SK-N-DZ (cell line): ENCODE results near the gene SUPT5H.

ENCODE experiments used
- DNase-seq: peaks from one replicate; pipeline ENCODE4 v3.0.0-alpha.2; 2015; ENCODE audit warnings: low spot score

SUPT5H gene

DNA sequence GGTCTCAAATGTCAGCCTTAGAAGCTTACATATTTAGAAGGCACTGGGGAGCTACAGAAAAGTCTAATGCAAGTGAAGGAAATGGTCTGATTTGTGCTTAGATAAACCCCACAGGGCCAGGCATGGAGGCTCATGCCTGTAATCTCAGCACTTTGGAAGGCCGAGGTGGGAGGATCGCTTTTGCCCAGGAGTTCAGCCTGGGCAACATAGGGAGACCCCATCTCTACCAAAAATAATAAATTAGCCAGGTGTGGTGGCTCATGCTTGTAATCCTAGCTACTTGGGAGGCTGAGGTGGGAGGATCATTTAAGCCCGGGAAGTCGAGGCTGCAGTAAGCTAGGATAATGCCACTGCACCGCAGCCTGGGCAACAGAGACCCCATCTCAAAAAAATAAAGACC, 50.7 kb downstream of the SUPT5H start:
- no peak for DNase-seq

DNA sequence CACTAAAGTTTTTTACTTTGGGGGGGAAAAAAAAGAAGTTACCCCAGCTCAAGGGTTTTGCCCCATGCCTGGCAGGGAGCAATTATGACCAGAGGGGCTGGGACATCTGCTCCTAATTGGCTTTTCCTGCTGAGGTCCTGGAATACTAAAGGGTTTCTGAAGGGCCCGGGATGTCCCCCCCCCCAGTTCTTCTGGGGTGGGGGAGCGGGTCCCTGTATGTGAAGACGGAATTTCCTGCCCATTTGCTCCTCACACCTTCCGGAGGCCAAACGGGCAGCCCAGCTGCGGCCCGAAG, 52.3 kb downstream of the SUPT5H start:
- no peak for DNase-seq

DNA sequence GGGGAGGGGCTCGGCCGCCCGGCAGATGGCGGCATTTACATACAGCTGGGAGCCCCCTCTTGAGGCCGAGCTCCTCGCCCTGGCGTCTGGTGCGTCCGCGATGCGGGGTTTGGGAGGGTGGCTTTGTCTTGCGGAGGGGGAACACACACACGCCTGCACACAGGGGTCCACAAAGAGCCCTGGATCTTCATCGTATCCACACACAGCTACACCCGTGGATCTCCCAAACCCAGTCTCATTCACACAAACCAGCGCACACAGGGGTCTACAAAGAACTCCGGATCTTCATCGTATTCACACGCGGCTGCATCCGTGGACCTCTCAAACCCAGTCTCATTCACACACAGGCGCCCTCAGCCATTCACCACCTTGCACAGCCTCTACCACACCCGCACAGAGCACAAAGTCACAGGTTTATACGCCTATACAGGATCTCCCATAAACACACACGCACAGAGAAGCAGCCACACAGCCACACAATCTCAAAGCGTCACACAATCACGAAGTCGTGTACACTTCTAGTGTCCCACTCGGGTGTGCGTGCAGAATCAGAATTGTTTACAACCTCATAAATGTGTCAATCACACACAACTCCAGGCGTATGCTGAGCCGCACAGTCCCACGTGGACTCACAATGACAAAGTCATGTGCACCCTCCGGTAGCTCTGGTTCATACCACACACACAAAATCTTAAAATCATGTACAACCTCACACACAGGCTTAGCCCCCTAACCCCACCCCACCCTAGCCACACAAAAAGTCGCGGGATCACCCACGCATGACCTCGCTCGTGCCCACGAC, 52.8 kb downstream of the SUPT5H start:
- peak; percentile 93 for DNase-seq

DNA sequence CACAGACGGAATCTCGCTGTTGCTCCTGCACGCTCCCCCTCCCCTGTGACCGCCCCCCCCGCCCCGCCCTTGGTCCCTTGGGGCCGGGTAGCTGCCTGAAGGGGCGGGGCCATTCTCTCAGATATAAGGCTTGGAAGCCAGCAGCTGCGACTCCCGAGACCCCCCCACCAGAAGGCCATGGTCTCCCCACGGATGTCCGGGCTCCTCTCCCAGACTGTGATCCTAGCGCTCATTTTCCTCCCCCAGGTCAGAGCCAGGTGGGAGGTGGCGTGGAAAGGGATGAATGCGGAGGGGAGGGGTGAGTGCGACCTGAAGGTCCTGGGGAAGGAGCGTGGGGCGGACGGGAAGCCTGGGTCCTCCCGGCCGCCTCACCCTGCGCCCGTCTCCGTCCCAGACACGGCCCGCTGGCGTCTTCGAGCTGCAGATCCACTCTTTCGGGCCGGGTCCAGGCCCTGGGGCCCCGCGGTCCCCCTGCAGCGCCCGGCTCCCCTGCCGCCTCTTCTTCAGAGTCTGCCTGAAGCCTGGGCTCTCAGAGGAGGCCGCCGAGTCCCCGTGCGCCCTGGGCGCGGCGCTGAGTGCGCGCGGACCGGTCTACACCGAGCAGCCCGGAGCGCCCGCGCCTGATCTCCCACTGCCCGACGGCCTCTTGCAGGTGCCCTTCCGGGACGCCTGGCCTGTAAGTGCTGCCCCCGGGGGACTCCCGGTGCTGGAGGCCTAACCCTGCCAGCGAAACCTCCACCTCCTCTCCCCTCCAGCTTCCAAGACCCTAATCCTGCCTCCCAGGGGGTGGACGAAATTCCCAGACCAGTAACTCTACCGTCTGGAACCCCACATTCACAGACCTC, 53.6 kb downstream of the SUPT5H start, which contains the start of gene DLL3:
TSS of gene DLL3 (plus strand) at position 150 of the 845 bp plus-strand sequence. CDS start at position 178, 28 bp downstream.
- peak; percentile 80 for DNase-seq

DNA sequence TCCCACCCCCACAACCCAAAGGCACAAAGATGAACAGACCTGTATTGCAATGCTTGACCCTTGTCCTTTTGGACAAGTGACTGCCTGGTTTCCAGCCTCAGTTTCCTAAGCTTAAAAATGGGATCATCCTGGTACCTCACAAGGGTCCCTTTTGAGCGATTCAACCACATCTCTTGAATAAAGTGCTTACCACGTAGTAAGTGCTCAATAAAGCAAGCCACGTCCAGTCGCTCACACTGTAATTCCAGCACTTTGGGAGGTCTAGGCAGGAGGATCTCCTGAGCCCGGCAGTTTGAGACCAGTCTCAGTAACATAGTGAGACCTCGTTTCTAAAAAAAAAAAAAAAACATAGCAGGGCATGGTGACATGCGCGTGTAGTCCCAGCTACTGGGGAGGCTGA, 54.5 kb downstream of the SUPT5H start:
- no peak for DNase-seq

DNA sequence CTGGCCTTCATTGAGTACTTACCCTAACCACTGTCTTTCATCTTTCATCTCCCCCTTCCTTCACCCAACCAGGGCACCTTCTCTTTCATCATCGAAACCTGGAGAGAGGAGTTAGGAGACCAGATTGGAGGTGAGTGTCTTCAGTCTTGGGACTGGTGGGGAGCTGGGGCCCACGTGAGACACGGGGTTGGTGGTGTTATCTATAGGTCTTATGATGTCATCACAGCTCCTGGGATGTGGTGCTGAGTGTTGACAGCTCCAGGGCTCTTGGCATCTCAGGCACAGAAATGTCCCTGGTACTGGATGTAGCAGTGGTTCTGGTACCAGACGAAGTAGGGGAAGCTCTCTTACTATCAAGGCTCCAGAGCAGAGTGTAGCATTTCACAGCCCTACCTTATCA, 55.2 kb downstream of the SUPT5H start:
- DNase-seq = no peak

DNA sequence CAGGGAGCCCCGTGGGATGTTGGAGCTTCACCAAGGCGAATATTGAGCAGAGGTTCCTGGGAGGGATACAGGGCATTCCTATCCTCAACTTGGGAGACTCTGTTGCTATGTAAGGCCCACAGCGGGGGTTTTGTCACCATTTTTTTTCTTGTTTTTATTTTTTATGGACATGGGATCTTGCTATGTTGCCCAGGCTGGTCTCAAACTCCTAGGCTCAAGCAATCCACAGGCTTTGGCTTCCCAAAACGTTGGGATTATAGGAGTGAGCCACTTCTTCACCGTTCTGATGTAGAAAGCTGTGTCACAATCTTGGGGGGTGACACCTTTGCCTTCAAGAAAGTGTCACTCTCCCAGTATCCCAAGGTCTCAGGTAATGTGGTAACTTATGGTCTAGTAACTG, 56.0 kb downstream of the SUPT5H start:
- no peak for DNase-seq

DNA sequence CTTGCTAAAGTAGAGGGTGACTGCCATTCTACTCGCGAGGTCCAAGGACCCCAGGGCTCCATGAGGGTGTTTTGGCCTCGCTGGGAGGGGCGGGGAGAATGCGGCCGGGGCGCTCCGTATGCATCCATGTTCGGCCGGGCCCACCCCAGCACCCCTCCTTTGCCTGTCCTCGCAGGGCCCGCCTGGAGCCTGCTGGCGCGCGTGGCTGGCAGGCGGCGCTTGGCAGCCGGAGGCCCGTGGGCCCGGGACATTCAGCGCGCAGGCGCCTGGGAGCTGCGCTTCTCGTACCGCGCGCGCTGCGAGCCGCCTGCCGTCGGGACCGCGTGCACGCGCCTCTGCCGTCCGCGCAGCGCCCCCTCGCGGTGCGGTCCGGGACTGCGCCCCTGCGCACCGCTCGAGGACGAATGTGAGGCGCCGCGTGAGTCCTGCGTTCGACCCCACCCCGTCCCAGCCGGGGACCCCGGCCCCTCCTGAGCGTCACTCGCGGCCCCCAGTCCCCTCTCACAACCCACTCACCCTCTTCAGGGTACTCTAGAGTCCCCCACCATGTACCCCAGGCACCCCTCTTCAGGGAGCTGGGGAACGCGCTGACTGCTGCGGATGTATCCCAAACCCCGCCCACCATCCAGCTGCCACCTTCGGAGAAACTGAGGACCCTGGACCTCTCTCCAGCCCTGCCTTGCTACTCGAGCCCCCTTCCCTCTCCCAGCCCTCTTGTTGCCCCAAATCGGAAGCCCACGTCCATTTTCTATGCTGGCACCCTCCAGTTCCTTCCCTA, 57.4 kb downstream of the SUPT5H start:
- no peak for DNase-seq

DNA sequence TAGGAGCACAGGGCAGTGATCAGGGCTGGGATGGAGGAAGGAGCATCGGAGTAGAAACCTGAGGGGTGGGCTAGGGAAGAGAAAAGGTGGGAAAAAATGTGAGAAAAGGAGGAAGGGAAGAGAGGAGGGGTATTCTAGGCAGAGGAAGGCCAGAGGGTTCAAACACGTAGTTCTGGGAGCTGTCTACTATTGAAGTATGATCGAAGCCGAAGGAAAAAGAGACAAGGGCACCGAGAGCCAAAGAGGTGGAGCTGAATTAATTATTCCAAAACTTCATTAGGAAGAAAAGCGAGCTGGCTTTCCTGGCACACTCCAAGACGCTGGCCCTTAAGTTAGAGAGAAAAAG, 61.2 kb downstream of the SUPT5H start:
- no peak for DNase-seq

DNA sequence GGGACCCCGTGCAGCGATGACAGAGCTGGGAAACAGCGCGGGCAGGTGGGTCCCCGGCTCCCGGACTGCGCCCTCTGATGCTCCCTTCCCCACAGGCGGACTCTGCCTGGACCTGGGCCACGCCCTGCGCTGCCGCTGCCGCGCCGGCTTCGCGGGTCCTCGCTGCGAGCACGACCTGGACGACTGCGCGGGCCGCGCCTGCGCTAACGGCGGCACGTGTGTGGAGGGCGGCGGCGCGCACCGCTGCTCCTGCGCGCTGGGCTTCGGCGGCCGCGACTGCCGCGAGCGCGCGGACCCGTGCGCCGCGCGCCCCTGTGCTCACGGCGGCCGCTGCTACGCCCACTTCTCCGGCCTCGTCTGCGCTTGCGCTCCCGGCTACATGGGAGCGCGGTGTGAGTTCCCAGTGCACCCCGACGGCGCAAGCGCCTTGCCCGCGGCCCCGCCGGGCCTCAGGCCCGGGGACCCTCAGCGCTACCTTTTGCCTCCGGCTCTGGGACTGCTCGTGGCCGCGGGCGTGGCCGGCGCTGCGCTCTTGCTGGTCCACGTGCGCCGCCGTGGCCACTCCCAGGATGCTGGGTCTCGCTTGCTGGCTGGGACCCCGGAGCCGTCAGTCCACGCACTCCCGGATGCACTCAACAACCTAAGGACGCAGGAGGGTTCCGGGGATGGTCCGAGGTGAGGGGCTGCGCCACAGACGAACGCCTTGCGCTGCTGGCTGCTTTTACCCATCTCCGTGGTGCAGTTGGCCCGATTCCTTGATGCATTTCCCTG, 61.7 kb downstream of the SUPT5H start:
- peak; percentile 56 for DNase-seq

DNA sequence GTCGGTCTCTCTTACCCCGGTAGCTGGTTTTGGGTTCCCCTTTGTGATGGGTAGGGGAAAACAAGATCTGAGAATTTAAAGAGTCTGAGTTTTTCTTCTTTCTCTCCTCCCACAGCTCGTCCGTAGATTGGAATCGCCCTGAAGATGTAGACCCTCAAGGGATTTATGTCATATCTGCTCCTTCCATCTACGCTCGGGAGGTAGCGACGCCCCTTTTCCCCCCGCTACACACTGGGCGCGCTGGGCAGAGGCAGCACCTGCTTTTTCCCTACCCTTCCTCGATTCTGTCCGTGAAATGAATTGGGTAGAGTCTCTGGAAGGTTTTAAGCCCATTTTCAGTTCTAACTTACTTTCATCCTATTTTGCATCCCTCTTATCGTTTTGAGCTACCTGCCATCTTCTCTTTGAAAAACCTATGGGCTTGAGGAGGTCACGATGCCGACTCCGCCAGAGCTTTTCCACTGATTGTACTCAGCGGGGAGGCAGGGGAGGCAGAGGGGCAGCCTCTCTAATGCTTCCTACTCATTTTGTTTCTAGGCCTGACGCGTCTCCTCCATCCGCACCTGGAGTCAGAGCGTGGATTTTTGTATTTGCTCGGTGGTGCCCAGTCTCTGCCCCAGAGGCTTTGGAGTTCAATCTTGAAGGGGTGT, 62.5 kb downstream of the SUPT5H start:
- DNase-seq = no peak

DNA sequence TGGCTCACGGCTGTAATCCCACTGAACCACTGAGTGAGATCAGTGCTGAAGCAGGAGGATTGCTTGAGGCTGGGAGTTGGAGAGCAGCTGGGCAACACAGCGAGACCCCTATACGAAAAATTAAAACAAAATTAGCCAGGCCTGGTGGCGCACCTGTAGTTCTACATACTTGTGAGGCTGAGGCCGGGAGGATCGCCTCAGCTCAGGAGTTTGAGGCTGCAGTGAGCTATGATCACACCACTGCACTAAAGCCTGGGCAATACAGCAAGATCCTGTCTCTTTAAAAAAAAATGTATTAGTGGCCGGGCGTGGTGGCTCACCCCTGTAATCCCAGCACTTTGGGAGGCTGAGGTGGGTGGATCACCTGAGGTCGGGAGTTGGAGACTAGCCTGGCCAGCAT, 63.2 kb downstream of the SUPT5H start:
- DNase-seq = no peak

DNA sequence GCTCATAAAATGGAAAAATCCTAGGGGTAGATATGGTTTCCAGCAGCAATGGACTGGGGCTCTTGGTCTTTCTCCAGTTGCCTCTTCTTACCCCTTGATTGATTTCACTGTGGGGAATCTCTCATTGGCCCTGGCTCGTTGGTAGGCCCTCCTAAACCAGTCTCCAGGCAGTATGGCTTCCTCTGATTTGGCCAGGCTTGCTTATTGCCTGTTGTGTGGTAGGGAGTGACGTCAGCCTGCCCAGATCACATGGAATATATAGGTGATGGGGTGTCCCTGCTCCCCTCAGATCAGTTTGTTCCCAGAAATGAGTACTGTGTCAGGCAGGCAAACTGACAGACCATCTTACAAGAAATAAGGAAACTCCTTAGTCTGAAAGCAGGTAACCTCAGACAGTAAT, 63.9 kb downstream of the SUPT5H start:
- DNase-seq = no peak

DNA sequence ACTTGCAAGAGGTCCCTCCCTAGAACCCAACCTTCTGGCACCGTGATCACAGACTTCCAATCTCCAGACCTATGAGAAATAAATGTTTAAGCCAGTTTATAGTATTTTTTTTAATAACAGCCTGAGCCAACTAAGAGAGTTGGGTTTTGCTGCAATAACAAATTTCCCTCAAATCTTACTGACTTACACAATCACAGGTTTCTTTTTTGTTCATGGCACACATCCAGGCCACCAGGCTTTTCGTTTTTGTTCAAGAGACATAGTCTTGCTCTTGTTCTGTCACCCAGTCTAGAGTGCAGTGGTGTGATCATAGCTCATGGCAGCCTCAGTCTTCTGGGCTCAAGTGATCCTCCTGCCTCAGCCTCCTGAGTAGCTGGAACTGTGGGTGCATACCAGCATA, 67.6 kb downstream of the SUPT5H start:
- no peak for DNase-seq

DNA sequence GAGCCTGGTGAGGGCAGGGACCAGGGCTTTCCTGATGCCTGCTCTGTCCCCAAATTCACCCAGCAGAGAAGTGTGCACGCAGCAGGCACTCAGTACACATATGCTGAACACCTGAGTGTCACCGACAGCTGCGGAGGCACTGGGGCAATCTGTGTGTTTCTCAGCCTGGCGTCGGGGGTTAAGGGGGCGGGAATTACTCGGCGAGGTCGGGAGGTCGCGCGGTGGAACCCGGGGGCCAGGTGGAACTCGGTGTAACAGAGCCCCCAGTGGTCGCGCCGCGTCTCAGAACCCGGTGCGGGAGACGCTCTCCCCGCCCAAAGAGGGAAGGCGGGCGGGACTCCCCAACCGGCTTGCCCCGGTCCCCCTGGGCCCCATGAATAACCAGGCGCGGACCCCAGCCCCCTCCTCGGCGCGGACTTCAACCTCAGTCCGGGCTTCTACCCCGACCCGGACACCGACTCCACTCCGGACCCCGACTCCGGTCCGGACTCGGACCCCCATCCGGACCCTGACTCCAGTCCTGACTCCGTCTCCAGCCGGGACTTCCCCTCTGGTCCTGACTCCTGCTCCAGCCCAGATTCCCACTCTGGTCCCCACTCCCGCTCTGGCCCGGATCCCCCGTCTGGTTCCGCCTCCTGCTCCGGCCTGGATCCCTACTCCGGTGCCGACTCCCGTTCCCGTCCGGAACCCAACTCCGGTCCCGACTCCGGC, 69.6 kb downstream of the SUPT5H start, which contains the start of gene SELENOV:
TSS of gene SELENOV (plus strand) at position 300 of the 711 bp plus-strand sequence. CDS start at position 374, 74 bp downstream.
- peak; percentile 73 for DNase-seq

DNA sequence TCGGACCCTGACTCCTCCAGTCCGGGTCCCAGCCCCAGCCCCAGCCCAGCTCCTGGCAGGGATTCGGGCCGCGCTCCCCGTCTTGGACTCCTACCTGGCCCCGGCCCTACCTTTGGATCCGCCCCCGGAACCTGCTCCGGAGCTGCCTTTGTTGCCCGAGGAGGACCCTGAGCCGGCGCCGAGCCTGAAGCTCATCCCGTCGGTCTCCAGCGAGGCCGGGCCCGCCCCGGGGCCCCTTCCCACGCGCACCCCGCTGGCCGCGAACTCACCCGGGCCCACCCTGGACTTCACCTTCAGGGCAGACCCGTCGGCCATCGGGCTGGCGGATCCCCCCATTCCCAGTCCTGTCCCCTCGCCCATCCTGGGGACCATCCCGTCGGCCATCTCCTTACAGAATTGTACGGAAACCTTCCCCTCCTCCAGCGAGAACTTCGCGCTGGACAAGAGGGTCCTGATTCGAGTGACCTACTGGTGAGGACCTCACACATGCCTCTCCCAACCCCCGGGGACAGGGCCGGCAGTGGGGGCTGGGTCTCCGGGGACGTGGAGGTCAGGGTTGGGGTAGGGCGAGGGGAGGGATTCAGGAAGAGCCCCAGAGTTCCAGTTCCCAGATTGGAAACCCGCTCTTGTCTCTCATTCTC, 70.3 kb downstream of the SUPT5H start:
- peak; percentile 19 for DNase-seq

DNA sequence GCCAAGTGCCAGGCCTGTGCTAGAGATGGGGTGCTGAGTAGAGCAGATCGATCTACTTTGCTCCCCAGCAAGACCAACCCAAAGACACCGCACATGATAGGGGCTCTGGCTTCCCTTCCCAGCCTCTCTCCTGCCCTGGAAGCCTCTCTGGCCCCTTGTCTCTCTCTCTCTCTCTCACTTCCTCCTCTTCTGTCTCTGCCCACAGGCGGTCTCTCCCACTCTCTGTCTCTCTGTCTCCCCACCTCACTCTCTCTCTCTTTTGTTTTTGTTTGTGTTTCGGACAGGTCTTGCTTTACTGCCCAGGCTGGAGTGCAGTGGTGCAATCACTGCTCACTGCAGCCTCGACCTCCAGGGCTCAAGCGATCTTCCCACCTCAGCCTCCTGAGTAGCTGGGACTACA, 70.9 kb downstream of the SUPT5H start:
- DNase-seq = no peak

DNA sequence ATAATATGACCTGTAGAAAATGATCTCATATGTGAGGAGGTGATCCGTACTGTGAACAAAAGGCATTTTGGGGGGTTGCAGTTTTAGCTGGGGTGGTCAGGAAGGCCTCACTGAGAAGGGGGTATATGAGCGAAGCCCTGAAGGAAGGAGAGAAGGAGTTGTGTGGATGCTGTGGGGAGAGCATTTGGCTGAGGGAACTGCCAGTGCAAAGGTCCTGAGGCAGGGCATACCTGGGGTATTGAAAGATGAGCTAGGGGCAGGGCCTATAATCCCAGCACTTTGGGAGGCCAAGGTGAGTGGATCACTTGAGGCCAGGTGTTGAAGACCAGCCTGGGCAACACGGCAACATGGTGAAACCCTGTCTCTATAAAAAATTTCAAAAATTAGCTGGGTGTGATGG, 72.0 kb downstream of the SUPT5H start:
- no peak for DNase-seq

DNA sequence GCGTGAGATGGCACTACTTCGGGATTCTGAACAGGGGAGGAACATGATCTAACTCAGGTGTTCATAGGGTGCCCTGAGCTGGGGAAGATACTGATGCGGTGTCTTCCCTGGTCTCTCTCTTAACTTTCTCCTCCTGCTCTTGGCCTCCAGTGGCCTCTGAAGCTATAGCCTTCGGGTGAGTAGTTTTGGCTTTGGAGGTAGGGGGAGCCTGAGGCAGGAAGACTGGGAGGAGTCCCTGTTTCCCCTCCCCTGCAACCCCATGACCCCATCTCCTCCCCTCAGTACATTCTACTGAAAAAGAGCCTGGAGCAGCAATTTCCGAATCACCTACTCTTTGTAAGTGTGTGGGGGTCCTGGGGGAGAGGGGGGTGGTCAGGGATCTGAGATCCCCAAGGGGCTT, 73.1 kb downstream of the SUPT5H start:
- DNase-seq = no peak

DNA sequence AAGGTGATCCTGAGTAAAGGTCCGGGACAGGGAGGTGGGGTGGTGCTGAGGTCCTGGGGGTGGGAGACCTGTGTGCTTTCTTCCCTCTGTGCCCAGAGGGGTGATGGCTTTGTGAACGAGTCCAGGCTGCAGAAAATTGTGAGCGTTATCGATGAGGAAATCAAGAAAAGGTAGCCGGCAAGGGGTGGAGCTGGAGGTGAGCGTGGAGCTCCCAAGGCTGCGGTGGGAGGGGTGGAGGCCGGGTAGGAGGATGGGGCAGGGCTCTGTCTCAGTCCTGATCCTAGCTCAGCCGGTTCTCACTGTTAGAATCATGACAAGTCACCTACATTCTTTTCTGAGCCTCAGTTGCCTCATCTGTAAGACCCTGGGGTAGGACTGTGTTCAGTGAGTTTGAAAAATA, 73.6 kb downstream of the SUPT5H start:
- no peak for DNase-seq
